GM19240 (cell line): Measurements from ENCODE around the gene TXK.
"Not testable (repeated sequence)": the region's sequence is repeated elsewhere in the genome, so short reads cannot be mapped to it uniquely, and the experiment has no call there.

ENCODE experiments used
- DNase-seq: peaks from one replicate; pipeline ENCODE4 v3.0.0; 2011; ENCODE audit warnings: low spot score; ENCODE audit not compliant: insufficient read length

TXK gene

GRCh38 chr4:48134081-48134480 lies at the start of gene TXK:
Gene TXK, minus strand, starts transcription at chr4:48134250. Its CDS starts 80 bp downstream, at chr4:48134170.
- DNase-seq: no peak

DNA sequence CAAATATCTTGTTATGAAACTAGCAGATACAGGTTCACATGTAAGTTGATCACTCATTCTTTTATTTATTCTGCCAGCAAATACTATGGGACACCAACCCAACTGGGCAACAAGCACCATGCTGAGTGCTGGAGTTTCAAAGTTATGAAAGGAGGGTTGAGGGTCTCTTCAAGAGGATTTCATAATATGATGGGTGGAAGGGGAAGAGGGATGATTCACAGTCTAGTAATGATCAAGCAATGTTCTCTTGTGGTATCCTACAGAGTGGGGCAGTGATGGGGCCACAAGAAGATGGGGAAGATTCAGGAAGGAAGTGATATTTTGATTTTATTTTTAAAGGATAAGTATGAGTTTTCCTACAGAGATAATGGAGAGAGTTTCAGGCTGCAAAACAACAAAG lies 46.2 kb upstream of the TXK start:
- DNase-seq: no peak

GRCh38 chr4:48178931-48179330 lies 44.9 kb upstream of the TXK start:
- no peak for DNase-seq

- no peak for DNase-seq
Observed at GRCh38 chr4:48175806-48176205, 41.8 kb upstream of the TXK start.

GRCh38 chr4:48175328-48175727 lies 41.3 kb upstream of the TXK start:
- no peak for DNase-seq

GRCh38 chr4:48173056-48173991 lies 39.3 kb upstream of the TXK start:
- DNase-seq: no peak

GRCh38 chr4:48172651-48173050 lies 38.6 kb upstream of the TXK start:
- DNase-seq: no peak

DNA sequence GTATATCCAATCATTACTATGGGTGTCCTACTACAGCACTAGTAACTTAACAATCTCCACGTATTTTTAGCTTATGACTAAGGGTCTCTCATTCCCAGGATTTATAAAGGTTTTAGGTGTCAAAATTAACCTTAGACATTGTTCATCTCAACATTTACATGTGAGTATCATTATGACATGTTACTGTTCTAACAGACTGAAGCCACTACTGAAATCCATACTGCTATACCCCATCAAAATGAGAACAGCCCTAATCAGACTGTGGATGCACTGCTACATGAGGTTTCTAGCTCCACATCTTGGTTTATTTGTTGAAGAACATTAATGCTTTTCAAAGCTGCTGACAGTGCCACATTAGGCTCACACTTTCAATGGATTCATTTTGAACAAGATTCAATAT lies 35.6 kb upstream of the TXK start:
- no peak for DNase-seq

GRCh38 chr4:48167538-48168263 lies 33.7 kb upstream of the TXK start:
- no peak for DNase-seq

DNA sequence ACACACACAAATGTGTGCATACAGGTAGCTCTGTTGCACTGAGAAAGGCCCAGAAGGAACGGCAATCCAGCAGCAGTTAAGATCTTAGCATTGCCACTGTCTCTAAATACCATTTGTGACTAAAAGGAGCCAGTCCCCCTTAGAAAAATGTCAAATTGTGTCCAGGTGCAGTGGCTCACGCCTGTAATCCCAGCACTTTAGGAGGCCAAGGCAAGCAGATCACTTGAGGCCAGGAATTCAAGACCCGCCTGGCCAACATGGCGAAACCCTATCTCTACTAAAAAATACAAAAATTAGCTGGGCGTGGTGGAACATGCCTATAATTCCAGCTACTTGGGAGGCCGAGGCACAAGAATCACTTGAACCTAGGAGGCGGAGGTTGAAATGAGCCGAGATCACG lies 30.5 kb upstream of the TXK start:
- not testable (repeated sequence) for DNase-seq

DNA sequence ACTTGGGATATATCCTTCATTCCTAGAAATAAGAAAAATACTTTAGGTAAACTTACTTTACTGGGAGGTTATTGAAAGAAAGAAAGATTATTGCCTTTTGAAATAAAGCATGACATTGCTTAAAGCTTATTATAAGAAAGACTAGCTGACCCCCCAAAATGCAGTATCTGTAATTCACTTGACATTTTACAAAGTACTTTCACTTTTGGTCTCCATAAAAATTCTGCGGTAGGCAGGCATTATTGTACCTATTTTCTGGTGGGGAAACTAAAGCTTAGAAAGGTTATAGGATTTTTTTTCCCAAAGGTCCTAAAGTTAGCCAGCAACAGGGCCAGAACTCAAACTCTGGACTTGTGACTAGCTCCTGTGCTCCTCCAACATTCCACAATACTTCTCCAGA lies 29.7 kb upstream of the TXK start:
- DNase-seq: no peak

- DNase-seq: no peak
Observed at GRCh38 chr4:48162162-48162561, 28.1 kb upstream of the TXK start.

- no peak for DNase-seq
Observed at GRCh38 chr4:48157271-48157670, 23.2 kb upstream of the TXK start.

GRCh38 chr4:48156423-48156822 lies 22.4 kb upstream of the TXK start:
- DNase-seq: no peak

- no peak for DNase-seq
Observed at GRCh38 chr4:48153791-48154550, 19.9 kb upstream of the TXK start.

DNA sequence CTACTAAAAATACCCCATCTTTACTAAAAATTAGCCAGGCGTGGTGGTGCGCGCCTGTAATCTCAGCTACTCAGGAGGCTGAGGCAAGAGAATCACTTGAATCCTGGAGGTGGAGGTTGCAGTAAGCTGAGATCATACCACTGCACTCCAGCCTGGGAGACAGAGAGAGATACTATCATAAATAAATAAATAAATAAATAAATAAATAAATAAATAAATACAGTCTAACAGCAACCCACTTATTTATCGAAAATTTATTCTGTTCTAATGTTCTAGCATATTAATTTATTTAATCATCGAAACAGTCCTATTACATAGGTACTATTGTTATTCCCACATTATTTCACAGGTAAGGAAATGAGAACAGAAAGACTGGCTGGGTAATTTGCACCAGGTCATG lies 18.2 kb upstream of the TXK start:
- no peak for DNase-seq

DNA sequence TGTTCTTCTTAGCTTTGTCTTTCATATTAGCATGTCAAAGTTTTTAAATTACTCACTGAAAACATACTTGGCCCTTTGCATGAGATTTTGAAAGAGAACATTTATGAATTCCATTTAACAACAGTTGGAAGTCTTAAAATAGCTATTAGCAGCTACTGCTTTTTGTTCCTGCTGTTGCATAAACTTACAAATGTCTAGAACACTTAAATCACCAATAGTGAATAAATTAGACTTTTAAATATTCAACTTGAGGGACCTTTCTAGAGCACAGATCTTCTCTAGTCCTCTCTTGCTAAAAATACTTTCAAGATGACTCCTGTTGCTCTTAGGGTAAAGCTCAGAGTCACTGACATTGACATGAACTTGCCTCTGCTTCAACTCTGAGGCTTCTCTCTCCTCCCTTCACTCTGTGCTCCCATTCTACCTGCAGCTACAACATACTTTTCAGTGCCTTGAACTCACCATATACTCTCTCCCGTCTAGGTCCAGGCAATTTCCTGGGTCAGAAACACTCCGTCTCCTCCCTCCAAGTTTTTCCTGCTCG lies 15.8 kb upstream of the TXK start:
- DNase-seq: no peak

GRCh38 chr4:48147621-48148020 lies 13.6 kb upstream of the TXK start:
- DNase-seq: no peak

DNA sequence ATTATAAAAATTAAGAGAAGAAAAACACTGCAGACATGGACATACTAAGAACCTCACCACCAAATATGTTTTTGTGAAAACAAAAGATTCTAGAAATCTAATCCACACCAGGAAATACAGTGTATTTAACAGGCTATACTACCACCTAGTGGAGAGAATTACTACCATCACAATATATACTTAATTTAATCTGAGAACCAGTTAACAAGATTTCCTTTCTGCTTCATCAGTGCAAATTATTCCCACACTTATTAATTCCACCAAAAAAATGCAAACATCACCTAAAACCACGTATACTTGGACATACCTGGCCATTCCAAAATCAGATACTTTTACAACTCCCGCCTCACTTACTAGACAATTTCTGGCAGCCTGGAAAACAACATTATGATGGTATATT lies 7.0 kb upstream of the TXK start:
- DNase-seq: no peak

DNA sequence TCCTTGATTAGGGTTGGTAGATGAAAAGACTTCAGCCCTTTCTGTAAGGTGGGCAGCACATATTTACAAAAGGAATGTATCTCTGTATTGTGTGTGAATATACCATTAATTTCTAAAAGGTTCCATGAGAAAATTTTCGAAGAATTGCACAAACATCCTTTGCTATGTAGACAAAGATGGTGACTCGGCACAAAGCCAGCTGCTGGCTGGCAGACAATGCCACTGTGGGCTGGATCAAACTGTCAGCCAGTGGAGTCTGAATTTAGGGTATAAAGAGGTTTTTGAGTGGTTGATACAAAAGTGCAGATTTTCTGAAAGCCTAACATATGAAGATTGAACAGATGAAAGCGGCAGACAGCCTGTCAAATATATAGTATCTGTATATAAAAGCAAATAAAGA lies 5.6 kb upstream of the TXK start:
- DNase-seq: no peak

- DNase-seq: no peak
Observed at GRCh38 chr4:48138936-48139335, 4.9 kb upstream of the TXK start.

- no peak for DNase-seq
Observed at GRCh38 chr4:48138511-48138910, 4.5 kb upstream of the TXK start.
